ENCODE results near the gene KREMEN1.
"Not testable (repeated sequence)": the region's sequence is repeated elsewhere in the genome, so short reads cannot be mapped to it uniquely, and the experiment has no call there.

Gene KREMEN1

DNA sequence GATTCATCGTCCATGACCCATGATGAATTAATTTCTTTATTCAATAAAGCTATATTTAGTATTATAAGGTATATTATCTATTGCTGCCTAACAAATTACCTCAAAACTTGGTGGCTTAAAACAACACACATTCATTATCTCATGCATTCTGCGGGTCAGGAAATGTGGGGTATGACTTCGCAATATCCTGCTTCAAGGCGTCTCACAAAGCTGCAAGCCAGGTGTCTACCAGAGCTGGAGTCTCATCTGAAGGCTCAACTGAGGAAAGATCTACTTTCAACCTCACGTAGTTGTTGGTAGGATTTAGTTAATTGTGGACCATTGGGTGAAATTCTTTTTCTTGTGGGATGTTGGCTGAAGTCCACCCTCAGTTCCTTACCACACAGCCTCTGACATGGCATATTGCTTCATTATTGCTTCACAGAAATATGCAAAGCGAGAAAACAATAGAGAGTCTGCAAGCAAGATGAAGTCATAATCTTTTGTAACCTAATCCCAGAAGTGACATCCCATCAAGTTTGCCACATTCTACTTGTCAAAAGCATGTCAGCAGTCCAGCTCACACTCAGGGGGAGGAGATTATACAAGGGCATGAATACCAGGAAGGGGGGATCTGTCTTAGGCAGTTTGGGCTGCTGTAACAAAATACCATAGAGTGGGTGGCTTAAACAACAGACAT lies 45.1 kb downstream of the KREMEN1 start:
- Mint-ChIP-seq H3K27me3 (peaks cover 68% of the 10 kb centered on the region), H3K4me3 (no peak overlapping the region), H3K9me3 (peaks cover 14% of the 10 kb centered on the region), H3K36me3 (peaks cover 12% of the 10 kb centered on the region), H3K27ac (no peak overlapping the region), H3K4me1 (no peaks in the 10 kb centered on the region)
- no peak for ATAC-seq

DNA sequence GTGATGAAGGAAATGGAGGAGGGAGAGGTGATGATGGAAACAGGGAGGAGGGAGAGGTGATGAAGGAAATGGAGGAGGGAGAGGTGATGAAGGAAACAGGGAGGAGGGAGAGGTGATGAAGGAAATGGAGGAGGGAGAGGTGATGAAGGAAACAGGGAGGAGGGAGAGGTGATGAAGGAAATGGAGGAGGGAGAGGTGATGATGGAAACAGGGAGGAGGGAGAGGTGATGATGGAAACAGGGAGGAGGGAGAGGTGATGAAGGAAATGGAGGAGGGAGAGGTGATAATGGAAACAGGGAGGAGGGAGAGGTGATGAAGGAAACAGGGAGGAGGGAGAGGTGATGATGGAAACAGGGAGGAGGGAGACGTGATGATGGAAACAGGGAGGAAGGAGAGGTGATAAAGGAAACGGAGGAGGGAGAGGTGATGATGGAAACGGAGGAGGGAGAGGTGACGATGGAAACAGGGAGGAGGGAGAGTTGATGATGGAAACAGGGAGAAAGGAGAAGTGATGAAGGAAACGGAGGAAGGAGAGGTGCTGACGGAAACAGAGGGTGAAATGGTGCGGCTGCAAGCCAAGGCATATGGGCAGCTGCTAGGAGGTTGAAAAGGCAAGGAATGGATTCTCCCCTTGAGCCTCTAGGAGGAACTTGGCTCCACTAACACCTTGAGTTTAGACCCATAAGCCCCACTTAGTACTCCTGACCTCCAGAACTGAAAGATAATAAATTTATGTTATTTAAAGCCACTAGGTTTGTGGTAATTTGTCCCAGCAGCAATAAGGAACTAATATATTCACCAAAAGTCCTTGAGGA lies 47.5 kb downstream of the KREMEN1 start:
- H3K4me1 Mint-ChIP-seq, H3K27ac Mint-ChIP-seq, H3K4me3 Mint-ChIP-seq, ATAC-seq: not testable (repeated sequence)
- H3K9me3 Mint-ChIP-seq: peaks cover 17% of the 10 kb centered on the region
- peaks cover 12% of the 10 kb centered on the region for H3K36me3 Mint-ChIP-seq
- H3K27me3 Mint-ChIP-seq: peaks cover 50% of the 10 kb centered on the region

DNA sequence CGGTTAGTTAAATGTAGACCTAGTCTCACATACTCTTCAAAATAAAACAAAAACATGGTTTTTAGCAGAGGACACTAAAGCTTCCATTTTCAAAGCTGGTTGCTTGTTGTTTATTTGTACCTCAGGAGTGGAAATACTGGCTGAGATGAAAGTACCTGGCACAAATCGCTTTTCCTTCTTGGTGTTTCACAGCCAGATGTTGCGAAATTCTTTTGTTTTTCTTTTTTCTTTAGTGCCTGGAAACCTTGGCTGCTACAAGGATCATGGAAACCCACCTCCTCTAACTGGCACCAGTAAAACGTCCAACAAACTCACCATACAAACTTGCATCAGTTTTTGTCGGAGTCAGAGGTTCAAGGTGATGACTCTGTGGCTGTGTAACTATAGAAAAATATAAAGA lies 48.3 kb downstream of the KREMEN1 start:
- Mint-ChIP-seq H3K4me1 (no peaks in the 10 kb centered on the region), H3K9me3 (peaks cover 17% of the 10 kb centered on the region), H3K4me3 (no peak overlapping the region), H3K36me3 (peaks cover 12% of the 10 kb centered on the region), H3K27me3 (peaks cover 42% of the 10 kb centered on the region), H3K27ac (no peak overlapping the region)
- ATAC-seq: no peak

DNA sequence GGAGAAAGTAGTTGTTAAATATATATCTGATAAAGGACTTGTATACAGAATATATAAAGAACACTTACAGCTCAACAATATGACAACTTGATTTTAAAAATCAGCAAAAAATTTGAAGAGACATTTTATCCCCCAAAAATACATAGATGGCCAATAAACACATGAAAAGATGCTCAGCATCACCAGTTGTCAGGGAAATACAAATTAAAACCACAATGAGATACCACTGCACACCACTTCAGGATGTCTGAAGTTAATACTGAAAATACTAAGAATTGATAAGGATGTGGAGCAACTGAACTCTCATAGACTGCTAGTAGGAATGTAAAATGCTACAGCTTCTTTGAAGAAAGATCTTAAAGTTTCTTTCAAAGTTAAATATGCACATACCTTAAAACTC lies 49.2 kb downstream of the KREMEN1 start:
- peaks cover 17% of the 10 kb centered on the region for H3K9me3 Mint-ChIP-seq

DNA sequence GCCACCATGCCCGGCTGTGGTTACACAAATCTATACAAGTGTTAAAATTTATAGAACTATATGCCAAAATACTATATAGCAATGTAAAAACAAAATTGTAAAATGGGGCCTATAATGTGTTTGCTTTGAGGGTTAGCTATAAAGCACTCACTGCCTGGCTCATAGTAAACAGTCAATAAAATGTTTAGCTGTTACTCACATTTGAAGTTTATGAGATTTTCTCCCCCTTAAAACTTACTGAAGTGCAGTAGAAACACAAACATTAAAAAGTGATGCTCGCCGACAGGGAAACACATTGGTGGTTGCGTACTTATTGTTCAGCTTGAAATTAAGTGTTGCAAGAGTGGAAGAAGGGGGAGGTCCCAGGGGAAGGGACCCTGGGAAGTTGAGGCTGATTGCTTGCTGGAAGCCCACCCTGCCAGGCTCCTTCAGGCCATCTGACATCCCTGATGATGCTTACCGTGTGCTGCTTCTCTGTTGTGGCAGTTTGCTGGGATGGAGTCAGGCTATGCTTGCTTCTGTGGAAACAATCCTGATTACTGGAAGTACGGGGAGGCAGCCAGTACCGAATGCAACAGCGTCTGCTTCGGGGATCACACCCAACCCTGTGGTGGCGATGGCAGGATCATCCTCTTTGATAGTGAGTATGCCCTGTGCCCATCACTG lies 52.1 kb downstream of the KREMEN1 start:
- ATAC-seq: no peak
- Mint-ChIP-seq H3K27me3 (peaks cover 10% of the 10 kb centered on the region), H3K27ac (no peak overlapping the region), H3K4me3 (no peak overlapping the region), H3K4me1 (no peaks in the 10 kb centered on the region), H3K36me3 (peaks cover 7% of the 10 kb centered on the region), H3K9me3 (peaks cover 8% of the 10 kb centered on the region)

More for the DNA sequence above, 49.2 kb downstream of the KREMEN1 start:
- no peak overlapping the region for H3K27ac Mint-ChIP-seq
- H3K27me3 Mint-ChIP-seq: peaks cover 33% of the 10 kb centered on the region
- H3K4me1 Mint-ChIP-seq: no peaks in the 10 kb centered on the region
- ATAC-seq: no peak
- no peak overlapping the region for H3K4me3 Mint-ChIP-seq
- peaks cover 12% of the 10 kb centered on the region for H3K36me3 Mint-ChIP-seq

DNA sequence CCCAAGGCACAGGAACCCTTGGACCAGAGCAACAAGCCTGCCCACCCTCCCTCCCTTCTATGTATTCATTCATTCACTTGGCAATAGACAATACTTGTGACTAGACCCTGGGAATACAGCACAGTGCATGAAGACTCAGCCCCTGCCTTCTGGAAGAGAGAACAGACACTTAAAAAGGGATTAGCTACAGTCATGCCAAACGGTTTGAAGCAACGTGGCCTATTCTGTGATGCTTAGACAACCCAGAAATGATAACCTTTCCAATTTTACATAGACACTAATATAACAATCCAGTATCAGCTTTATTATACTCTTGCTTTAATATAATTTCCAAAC lies 52.6 kb downstream of the KREMEN1 start:
- no peak for ATAC-seq
- Mint-ChIP-seq H3K4me1 (no peaks in the 10 kb centered on the region), H3K9me3 (peaks cover 5% of the 10 kb centered on the region), H3K36me3 (peaks cover 3% of the 10 kb centered on the region), H3K4me3 (no peak overlapping the region), H3K27me3 (peaks cover 5% of the 10 kb centered on the region), H3K27ac (no peak overlapping the region)

DNA sequence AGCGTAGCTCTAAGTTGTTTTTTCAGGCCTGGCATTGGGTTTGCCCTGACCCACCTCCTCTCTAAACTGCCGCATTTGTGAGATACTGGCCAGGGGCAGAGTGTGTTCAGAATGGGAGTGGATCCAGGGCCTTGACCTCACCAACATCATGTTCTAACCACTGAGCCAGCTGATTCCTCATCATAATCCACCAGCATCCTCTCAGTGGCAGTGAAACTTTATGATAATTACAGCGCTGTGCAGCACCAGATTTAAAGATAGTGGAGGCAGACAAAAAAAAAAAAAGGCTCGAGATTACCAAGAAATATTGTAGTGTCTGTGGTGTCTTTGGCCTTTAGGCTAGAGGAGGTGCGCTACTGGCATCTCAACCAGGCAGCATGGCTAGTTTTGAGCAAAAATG lies 53.0 kb downstream of the KREMEN1 start:
- Mint-ChIP-seq H3K4me3 (no peak overlapping the region), H3K4me1 (no peaks in the 10 kb centered on the region), H3K27me3 (peaks cover under 1% of the 10 kb centered on the region), H3K36me3 (no peaks in the 10 kb centered on the region), H3K9me3 (peaks cover 3% of the 10 kb centered on the region), H3K27ac (no peak overlapping the region)
- ATAC-seq: no peak

DNA sequence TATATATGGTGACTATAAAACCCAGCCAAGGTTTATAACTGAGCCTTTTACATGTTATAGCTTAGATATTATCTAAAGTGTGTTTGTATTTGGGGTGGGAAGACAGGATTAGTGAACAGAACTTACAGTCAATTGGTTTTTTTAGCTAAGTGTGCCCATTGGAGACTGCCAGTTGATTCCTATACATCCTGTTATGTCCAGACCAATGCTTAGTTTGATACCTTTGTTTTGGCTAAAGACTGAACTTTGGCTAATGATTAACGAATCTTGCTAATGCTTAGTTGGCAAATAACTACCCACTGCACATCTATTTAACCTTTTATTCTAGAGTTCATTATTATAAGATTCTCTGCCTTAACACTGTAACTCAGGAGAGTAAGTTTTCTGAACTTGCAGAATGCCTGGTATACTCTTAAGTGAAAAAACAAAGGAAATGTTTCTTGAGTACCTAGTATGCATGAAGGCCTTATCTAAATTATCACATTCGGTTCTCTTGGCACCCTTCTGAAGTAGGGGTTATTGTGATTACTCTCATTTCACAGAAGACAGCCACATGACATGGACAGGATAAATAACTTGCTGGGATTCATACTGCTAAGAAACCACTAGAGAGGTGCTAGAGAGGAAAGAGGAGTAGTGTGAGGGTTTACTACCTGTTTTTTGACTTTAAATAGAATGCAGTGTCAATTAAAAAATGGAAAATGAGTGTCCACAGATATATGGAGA lies 54.0 kb downstream of the KREMEN1 start:
- no peak overlapping the region for H3K4me3 Mint-ChIP-seq
- peaks cover 3% of the 10 kb centered on the region for H3K9me3 Mint-ChIP-seq
- ATAC-seq: no peak
- no peaks in the 10 kb centered on the region for H3K4me1 Mint-ChIP-seq
- H3K27ac Mint-ChIP-seq: no peak overlapping the region
- H3K36me3 Mint-ChIP-seq: no peaks in the 10 kb centered on the region
- no peaks in the 10 kb centered on the region for H3K27me3 Mint-ChIP-seq

DNA sequence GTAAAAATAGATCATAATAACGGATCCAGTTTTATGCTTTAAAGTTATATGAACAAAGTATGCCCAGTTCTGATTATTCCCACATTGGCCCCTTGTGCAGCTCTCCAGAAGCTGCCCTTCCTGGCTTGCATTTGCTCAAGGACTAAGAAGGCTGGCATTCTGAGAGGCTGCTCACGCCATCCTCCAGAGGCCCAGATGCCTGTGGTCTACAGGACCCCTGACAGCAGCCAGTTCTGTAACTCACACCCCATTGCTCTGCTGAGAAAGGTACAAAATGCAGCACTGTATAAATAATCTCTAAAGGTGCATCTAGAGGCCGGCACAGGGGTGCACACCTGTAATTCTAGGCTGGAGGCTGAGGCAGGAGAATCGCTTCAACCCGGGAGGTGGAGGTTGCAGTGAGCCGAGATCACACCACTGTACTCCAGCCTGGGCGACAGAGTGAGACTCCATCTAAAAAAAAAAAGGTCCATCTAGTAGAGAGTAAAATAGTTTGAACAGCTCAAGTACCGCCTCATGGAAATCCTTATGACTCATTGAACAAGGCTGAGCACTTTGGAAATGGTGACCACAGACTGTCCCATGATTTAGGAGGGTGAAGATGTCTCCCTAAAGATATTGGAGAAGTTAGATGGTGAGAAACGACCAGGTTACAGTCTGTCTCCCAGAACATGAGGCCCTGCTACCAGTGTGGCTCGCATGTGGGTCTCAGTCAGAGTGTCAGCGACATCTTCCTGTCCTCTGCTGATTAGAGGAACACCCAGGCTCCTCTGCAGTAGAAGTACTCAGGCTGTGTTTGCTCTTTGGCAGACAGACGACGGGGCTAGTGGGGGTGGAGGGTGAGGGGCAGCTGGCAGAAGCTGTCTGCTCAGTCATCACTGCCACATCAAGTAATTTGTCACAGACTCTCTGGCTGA lies 56.3 kb downstream of the KREMEN1 start:
- Mint-ChIP-seq H3K4me3 (no peak overlapping the region), H3K27ac (no peak overlapping the region), H3K4me1 (no peaks in the 10 kb centered on the region), H3K9me3 (peaks cover 3% of the 10 kb centered on the region), H3K27me3 (peaks cover 10% of the 10 kb centered on the region), H3K36me3 (peaks cover 5% of the 10 kb centered on the region)
- ATAC-seq: no peak

DNA sequence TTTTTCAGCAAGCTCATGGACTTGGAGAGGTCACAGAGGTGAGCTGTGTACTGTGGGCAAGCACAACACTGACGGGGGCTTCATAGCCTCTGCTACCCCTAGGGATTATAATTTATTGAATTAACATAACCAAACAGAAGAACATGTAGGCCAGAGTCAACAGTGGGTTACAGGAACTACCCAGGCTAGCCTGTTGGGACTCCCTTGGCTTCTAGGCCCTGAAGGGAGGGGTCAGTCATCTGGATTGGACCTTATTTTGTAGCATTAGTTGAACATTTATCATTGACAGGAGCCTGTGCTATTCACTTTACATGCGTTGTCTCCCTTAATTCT lies 56.9 kb downstream of the KREMEN1 start:
- peaks cover 3% of the 10 kb centered on the region for H3K9me3 Mint-ChIP-seq
- H3K27ac Mint-ChIP-seq: no peak overlapping the region
- H3K27me3 Mint-ChIP-seq: peaks cover 16% of the 10 kb centered on the region
- H3K4me1 Mint-ChIP-seq: no peaks in the 10 kb centered on the region
- peaks cover 5% of the 10 kb centered on the region for H3K36me3 Mint-ChIP-seq
- H3K4me3 Mint-ChIP-seq: no peak overlapping the region
- peak; percentile 12 for ATAC-seq

DNA sequence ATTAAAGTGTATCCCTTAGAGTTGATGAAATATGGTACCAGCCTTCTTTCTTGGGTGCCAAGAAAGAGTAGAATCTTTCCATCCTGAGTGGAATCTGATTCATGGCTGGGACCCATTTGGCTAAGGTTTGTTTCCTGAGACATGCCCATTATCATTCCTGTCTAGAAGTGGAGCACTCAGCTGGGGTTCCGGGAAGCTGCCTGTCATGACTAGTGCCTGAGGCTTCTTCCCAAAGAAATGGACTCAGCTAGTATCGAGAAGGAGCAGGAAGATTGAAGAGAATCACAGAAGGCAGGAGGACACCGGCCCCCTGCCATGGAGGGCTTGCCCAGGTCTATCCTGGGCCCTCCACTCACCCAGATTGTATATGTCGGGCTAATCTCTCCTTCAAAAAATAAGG lies 57.6 kb downstream of the KREMEN1 start:
- Mint-ChIP-seq H3K4me1 (no peaks in the 10 kb centered on the region), H3K27ac (no peak overlapping the region), H3K27me3 (peaks cover 23% of the 10 kb centered on the region), H3K9me3 (peaks cover 3% of the 10 kb centered on the region), H3K4me3 (no peak overlapping the region), H3K36me3 (peaks cover 5% of the 10 kb centered on the region)
- ATAC-seq: no peak

DNA sequence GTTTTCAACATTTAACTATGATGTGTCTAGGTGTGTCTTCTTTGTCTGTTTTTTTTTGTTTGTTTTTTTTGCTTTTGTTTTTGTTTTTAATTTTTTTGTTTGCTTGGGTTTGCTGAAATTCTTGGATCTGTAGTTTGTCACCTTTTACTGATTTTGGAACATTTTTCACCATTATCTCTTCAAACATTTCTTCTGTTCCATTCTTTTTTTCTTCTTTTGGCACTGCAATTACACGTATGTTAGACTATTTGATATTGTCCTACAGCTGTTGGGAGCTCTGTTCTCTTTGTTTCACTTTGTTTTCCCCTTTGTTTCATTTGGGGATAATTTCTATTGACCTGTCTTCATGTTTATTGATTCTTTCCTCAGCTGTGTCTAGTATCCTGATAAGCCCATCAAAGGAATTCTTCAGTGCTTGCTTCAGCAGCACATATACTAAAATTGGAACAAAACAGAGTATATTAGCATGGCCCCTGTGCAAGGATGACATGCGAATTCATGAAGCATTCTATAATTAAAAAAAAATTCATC lies 60.8 kb downstream of the KREMEN1 start:
- peaks cover 5% of the 10 kb centered on the region for H3K36me3 Mint-ChIP-seq
- H3K27ac Mint-ChIP-seq: no peak overlapping the region
- no peak for ATAC-seq
- H3K4me3 Mint-ChIP-seq: no peak overlapping the region
- no peaks in the 10 kb centered on the region for H3K4me1 Mint-ChIP-seq
- peaks cover 46% of the 10 kb centered on the region for H3K27me3 Mint-ChIP-seq
- H3K9me3 Mint-ChIP-seq: peaks cover 3% of the 10 kb centered on the region

DNA sequence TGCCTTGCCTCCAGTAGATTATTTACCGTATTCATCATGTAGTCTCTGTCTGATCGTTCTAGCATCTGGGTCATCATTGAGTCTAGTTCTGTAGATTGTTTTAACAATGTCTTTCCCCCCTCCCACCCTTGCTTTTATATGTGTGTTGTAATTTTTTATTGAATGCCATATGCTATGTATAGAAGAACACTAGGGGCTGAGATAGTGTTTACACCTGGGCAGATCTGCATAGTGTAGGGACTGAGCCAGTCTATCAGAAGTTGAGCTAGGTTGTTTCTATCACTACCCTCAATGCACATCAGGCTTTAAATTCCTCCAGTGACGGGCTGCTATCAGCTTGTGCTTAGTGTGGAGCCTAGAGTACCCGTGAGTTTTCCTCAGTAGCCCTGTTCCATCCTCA lies 61.6 kb downstream of the KREMEN1 start:
- Mint-ChIP-seq H3K27me3 (peaks cover 54% of the 10 kb centered on the region), H3K4me1 (no peaks in the 10 kb centered on the region), H3K36me3 (peaks cover 5% of the 10 kb centered on the region), H3K4me3 (no peak overlapping the region), H3K9me3 (peaks cover 3% of the 10 kb centered on the region), H3K27ac (no peak overlapping the region)
- no peak for ATAC-seq

All from stimulated activated memory B cell treated with anti-CD40 and anti-IgM and Interleukin-4, amounts not matched to agents 10 μg/mL and 1 μg/mL and 100 μg/mL, for 72 hours (primary cell).